Measurements from ENCODE around the gene ZNF639.
"Not testable (repeated sequence)": the region's sequence is repeated elsewhere in the genome, so short reads cannot be mapped to it uniquely, and the experiment has no call there.

The ZNF639 gene, protein sequence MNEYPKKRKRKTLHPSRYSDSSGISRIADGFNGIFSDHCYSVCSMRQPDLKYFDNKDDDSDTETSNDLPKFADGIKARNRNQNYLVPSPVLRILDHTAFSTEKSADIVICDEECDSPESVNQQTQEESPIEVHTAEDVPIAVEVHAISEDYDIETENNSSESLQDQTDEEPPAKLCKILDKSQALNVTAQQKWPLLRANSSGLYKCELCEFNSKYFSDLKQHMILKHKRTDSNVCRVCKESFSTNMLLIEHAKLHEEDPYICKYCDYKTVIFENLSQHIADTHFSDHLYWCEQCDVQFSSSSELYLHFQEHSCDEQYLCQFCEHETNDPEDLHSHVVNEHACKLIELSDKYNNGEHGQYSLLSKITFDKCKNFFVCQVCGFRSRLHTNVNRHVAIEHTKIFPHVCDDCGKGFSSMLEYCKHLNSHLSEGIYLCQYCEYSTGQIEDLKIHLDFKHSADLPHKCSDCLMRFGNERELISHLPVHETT

DNA sequence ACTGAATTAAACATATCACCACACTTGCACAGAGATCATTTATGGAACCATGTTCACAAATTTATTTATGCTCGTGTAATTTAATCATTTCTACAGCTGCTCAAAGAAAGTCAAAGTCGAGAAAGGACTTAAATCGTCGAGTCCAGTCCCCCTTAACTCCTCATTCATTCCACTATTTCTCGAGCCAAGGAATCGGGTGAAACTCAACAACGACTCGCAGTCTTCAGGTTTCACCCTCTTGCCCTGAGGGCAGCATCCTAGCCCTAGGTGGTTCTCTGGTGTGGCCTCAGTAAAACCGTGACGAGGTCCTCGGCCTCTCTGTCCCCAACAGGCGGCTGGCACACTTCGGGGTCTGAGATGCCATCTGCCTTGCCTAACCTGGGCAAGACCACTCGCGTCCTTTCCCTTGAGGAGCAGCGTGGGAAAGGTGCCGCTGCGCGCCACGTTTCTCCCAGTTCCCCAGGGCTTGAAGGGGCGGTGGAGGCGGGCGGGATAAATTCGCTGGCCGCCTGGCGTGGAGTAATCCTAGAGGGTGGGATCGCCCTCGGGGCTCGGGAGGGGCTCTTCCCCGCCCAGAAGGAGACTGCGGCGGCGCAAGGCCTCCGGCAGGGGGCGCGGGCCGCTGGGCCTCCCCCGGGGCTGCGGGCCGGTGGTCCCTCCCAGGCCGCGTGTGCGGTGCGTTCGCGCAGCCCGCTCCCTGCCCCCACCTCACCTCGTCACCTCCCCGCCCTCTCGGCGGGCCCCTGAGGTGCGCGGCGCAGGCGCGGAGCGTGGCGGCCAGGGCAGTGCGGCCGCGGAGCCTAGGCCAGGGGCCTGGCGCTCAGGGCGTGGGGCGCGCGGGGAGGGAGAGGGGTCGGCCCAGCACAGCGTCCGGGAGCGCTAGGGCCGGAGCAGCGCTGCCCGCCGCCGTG is at the start of gene ZNF639:
Gene ZNF639 (plus strand): TSS at position 746 of the 911 bp plus-strand sequence. CDS start 5,263 bp downstream, outside the sequence.
- no peak for FAIRE-seq
- DNase-seq (ENCODE audit: low spot score), result peak; percentile 79

DNA sequence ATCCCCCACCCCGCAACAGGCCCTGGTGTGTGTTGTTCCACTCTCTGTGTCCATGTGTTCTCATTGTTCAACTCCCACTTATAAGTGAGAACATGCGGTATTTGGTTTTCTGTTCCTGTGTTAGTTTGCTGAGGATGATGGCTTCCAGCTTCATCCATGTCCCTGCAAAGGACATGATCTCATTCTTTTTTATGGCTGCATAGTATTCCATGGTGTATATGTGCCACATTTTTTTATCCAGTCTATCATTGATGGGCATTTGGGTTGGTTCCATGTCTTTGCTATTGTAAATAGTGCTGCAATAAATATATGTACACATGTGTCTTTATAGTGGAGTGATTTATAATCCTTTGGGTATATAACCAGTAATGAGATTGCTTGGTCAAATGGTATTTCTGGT is 48.4 kb upstream of the ZNF639 start:
- FAIRE-seq; DNase-seq (ENCODE audit: low spot score): not testable (repeated sequence)

DNA sequence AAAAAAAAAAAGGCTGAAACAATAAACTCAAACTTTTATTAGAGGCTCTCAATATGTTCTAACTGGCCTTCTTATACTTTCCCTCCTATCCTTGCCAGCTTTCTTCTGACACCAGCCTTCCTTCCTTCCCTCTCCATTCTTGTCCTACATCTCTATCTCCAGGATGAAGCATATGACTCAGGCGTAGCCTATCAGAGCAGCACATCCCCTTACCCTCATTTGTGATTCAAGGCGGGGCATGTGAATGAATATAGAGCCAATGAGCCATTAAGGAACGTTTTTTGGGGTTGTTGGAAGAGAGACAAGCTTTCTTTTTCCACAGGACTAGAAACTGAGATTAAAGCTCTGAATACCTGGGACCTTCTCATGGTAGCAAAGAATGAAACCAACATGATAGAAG is 46.8 kb upstream of the ZNF639 start:
- DNase-seq (ENCODE audit: low spot score), result no peak
- no peak for FAIRE-seq

DNA sequence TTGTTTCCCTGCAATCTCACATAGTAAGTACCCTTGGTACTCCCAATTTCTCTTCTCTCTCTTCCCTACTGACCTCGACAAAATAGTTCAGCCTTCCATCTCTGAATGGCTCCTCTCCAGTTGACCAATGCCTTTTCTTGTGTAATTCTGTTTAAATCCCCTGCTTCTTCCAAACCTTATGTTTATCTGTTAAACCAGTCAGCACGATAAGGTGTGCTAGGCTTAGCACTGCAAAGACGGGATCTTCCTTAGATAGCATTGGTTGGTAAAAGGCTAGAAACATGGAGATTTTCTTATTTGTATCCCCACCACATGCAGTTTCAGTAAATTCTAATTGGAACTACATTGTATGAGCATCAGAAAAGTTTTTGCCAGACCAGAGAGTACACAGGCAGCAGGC is 46.1 kb upstream of the ZNF639 start:
- FAIRE-seq (no peak), DNase-seq (ENCODE audit: low spot score) (no peak)

DNA sequence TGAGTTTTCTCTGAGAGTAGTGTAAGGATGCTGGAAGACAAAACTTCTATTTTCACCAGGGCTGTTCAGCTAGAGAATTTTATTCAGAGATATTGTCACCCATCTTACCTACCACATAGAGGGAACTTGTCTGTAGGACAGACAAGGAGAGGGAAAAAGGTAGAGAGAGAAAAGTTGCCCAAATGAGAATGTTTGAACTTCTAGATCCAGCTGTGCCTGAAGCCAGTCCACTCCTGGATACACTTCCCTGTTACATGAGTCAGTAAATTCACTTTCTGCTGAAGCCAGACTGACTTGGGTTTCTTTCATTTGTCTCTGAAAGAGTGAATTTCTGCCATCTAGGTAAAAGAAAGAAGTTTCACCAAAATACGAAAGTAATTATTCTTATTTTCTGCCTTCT is 44.7 kb upstream of the ZNF639 start:
- DNase-seq (ENCODE audit: low spot score) (no peak), FAIRE-seq (no peak)

DNA sequence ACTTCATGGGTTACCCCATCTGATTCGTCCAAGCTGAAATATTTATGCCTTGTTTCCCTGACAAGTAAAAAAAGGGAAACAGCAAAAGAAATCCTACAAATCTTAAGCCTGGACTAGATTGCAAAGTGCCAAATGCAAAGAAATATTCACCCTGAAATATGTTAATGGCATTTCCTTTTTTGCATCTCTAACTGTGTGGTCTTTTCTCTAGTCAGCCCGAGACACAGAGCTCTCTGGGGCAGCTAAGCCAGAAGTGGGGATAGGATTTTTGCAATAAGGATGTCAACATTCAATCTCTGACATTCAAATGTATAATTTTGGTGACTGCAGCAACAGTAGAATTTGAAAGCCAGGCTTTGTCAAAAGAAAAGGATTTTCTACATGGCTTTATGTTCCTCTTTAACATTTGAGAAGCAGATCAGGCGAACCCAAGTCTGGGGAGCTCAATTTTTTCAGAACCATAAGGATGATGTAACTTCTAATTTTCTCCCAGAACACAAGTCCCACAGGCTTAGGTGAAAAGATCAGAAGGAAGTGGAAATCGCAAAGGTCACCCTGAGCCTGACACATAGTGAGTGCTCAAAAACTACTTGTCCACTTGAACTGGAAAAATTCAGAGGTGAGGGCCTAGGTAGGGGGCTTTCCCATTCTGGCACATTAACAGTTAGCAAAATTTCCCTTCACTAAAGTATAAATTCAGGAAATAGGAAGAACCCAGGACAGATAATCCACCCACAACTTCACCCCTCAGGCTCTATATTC is 43.7 kb upstream of the ZNF639 start:
- DNase-seq (ENCODE audit: low spot score) (no peak), FAIRE-seq (no peak)

DNA sequence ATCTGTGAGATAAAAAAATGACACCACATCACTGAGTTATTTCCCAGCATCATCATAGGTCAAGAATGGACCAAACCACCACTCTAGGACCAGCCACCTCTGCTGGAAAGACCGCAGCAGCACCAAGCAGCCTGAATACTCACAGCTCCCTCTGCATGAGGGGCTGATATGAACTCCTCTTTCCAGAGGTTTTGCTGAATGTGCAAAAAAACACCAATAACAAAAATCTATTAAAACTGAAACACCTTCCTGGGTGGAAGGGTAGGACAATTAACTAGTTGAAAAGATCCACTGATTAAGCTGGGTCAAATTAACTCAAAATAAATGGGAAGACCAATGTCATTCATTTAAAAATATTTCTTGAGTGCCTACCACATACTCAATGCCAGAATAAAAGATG is 43.0 kb upstream of the ZNF639 start:
- FAIRE-seq (no peak), DNase-seq (ENCODE audit: low spot score) (no peak)

DNA sequence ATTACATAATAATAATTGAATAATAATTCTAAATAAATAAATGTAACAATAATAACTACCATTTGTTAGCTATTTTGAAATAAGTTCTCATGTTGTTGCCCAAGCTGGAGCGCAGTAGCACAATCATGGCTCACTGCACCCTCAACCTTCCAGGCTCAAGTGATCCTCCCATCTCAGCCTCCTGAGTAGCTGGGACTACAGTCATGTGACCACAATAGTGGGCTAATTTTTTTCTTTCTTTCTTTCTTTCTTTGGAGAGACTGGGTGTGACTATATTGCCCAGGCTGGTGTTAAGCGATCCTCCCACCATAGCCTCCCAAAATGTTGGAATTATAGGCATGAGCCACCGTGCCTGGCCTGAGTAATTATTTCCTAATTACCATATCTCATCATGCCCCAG is 41.0 kb upstream of the ZNF639 start:
- FAIRE-seq, result no peak
- DNase-seq (ENCODE audit: low spot score), result no peak

DNA sequence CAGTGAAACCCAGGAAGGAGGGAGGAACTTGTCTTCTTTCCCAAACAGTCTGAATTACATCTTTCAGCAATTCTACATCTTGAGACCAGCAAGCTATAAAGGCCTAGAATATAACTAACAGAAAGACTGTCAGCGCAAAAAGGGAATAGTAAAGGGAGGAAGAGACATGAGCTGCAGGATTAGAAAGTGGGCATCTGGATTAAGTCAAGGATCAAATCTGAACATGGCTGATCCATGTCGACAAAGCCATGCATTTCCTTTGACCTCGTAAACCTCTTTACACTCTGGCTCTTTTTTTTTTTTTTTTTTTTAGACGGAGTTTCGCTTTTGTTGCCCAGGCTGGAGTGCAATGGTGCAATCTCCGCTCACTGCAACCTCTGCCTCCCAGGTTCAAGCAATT is 36.5 kb upstream of the ZNF639 start:
- no peak for DNase-seq (ENCODE audit: low spot score)
- FAIRE-seq, result no peak

DNA sequence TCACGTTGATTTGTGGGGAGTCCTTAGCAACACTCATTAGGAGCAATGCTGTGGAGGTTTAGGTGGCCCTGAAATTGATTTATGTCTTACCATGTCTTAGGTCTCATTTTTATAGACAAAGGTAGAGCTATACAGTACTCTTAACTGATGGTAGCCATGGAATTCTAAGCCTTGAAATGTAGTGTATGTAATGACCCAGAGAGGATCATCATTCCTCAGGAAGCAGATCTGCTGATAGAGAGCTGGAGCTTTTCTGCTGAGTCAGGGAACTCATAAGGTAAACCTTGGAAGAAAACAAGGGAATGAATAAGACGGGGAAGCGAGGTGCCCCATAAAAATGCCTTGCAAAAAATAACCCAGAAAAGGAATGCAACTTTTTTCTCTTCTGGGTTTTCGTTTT is 34.0 kb upstream of the ZNF639 start:
- FAIRE-seq (no peak), DNase-seq (ENCODE audit: low spot score) (no peak)

DNA sequence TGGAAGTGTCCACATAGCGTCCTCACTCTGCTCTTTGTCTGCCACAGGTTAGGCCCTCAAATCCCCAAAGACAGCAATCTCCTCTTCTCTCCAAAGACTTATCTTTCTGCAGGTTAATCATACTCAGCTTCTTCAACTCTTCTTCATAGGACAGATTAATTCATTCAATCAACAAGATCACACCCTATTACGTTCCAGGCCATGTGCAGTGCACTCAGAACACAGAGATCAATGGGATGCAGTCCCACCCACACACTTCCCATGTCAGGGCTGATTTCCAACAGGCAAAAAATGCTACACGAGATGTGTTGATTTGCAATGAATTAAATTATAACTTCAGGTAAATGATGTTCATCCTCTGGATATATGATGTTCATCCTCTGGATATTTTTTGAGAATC is 33.5 kb upstream of the ZNF639 start:
- DNase-seq (ENCODE audit: low spot score), result no peak
- no peak for FAIRE-seq

DNA sequence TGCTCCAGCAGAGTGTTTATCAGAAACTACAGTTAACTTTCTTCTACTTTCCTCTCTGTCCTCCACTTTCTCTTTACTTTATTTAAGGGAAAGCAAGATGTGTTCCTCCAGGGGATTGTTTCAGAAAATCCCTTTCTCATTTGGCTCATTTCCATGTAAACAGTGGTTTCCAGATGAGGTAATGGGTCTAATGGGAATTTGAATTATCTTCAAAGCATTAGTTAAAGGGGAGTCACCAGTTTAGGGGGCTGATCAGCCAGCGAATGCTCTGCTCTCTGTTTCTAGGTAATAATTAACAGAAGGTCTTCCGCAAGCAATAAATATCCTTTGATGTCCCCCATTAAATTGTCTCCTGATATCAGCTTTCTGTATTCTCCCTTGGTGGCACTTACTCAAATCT is 30.4 kb upstream of the ZNF639 start:
- no peak for DNase-seq (ENCODE audit: low spot score)
- FAIRE-seq, result no peak

DNA sequence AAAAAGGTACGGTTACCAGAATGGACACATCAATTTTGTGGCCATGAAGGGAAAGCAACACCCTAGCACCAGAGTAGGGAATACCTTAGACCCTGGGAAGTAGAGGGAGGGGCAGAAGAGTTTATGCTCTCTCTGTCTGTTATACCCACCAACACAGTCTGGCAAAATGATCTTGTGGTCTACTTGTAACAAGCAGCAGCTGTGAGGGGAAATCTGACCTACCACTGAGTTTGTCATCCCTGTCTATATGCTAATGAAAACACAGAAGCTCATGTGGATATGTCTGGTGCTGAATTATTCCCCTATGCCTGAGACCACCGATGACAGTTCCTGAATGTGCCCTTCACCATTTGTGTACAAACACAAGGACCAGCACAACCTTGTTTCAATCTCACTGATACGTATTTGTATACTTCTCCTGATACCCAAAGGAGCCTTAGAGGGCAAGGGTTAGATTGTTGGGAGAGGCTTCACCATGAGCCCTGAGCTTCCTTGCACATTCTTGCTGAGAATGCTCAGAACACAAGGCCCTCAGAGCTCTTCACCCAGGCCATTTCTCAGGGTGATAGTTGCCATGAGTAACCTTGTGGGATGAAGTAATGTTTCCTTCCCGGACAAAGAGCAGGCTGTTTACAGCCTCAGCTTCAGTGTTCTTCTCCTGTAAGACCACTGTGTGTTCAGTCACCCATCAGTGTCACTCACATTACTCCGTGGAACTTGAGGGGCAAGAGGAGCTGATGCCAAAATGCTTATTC is 24.7 kb upstream of the ZNF639 start:
- FAIRE-seq (no peak), DNase-seq (ENCODE audit: low spot score) (no peak)

DNA sequence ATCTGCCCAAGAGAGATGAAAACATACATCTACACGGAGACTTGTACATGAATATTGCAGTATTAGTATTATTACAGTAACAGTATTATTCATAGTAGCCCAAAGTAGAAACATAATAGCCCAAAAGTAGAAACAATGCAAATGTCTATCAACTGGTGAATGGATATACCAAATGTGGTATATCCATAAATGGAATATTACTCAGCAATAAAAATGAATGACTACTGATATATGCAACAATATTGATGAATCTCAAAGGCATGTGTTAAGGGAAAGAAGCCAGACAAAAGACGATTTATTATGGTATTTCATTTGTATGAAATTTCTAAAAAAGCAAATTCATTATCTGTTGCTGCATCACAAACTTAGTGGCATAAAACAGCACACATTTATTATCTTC is 23.5 kb upstream of the ZNF639 start:
- DNase-seq (ENCODE audit: low spot score), result no peak
- no peak for FAIRE-seq

DNA sequence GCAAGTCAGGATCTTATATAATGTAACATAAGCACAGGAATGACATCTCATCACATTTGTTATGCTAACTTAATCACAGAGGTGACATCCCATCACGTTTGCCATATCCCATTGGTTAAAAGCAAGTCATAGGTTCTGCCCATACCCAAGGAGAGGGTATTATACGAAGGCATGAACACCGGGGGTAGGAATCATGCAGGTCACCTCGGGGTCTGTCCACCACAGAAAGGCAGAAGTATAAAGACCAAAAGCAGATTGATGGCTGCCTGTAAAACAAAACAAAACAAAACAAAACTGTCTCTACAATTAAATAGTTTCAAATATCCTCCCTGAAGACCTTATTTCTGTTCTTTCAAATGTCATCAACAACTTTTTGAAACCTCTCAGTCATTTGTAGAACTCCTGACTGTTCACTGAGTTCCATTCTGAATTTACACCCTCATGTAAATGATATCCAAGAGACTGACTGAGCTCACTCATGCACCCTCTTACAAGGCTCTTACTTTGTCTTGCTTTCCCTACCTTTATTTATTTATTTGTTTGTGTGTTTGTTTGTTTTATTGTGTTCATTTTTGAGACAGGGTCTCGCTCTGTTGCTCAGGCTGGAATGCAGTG is 22.7 kb upstream of the ZNF639 start:
- FAIRE-seq (no peak), DNase-seq (ENCODE audit: low spot score) (no peak)

DNA sequence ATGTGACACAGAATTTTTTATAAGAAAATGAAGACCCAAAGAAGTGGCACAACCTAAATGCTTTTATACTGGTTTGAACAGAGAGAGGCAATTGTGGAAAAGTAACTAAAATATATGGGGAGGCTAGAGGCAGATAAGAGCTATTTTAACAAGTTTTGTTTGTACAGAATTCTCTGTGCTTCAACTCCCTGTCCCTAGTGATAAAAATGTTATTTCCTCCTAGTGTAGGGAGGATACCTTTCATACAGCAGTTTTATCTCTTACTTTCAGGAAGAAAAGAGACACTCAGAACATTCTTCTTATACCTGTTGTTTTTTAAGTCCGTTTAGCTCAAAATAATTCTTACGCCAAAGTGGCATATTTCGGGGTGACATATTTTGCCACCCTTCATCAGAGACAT is 21.2 kb upstream of the ZNF639 start:
- FAIRE-seq (no peak), DNase-seq (ENCODE audit: low spot score) (no peak)

DNA sequence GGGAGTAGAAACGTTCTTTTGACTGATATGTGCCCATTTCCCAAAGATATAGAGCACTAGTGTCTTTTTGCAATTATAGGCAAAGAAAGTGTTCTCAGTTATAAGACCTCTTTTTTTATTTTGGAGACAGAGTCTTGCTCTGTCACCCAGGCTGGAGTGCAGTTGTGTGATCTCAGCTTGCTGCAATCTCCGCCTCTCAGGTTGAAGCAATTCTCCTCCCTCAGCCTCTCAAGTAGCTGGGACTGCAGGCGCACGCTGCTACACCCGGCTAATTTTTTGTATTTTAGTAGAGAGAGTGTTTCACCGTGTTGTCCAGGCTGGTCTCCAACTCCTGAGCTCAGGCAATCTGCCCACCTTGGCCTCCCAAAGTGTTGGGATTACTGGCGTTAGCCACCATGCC is 20.7 kb upstream of the ZNF639 start:
- DNase-seq (ENCODE audit: low spot score) (no peak), FAIRE-seq (no peak)

DNA sequence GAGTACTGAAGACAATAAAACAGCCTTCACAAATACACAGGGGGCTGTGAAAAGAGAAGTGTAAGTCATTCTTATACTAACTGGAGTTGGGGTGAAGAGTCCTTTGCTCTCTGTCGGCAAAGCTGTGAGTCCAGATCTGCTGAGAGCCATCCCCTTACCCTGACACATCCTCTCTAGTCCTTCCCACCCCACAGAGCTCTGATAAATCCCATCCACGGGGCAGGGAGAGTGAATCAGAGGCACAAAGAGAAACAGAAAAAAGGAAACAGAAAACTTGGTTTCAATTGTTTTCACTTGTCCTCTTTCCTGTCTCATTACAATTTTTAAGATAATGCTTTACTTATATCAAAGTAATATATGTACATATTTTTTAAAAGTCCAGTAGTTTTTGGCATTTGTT is 18.2 kb upstream of the ZNF639 start:
- DNase-seq (ENCODE audit: low spot score) (no peak), FAIRE-seq (no peak)

DNA sequence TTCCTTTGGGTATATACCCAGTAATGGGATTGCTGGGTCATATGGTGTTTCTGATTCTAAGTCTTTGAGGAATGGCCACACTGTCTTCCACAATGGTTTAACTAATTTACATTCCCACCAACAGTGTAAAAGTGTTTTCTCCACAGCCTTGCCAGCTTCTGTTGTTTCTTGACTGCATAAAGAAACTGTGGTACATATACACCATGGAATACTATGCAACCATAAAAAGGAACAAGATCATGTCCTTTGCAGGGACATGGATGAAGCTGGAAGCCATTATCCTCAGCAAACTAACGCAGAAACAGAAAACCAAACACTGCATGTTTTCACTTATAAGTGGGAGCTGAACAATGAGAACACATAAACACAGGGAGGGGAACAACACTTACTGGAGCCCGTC is 15.5 kb upstream of the ZNF639 start:
- FAIRE-seq; DNase-seq (ENCODE audit: low spot score): not testable (repeated sequence)

DNA sequence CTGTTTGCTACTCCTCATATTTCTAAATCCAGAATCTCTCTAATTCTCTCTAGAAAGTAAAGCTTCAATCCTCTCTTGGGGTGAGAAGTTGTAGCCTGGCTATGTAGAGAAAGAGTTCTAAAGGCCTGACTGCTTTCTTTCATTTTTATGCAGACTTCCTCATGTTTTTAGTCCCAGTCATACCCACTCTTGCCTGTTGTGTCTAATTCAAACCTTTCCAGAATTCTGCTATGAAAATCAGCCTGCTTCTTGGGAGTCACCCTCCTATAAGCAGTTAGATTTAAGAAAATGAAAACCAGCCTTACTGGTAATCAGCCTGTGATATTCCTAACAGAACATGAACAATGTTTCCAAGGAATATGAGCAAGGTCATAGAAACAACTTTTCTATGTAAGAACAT is 14.8 kb upstream of the ZNF639 start:
- FAIRE-seq (no peak), DNase-seq (ENCODE audit: low spot score) (no peak)
